SK-N-SH treated with all-trans-retinoic acid at 6 μM for 48 hours (cell line): Measurements from ENCODE around the gene C1QL1.

Experiments
- ATAC-seq: fragments of 200-7000 bp; cut with Tn5 transposase; 3 replicates; pipeline ENCODE4 v1.9.1; 2020; ENCODE audit warnings: mild to moderate bottlenecking, moderate library complexity
- ARNTL ChIP-seq: fragments of 450-650 bp; formaldehyde crosslinking; IDR thresholded peaks from 2 replicates; pipeline ENCODE4 v1.5.0; 2020; ENCODE audit warnings: low read depth, mild to moderate bottlenecking, moderate library complexity, borderline replicate concordance
- BACH2 ChIP-seq: fragments of 250-450 bp; sonication (Bioruptor Pico); IDR thresholded peaks from 2 replicates; pipeline ENCODE4 v1.9.0; 2021; ENCODE audit warnings: mild to moderate bottlenecking, borderline replicate concordance
- CREB5 ChIP-seq: fragments of 250-450 bp; sonication (Bioruptor Pico); IDR thresholded peaks from 2 replicates; pipeline ENCODE4 v1.5.1; 2020; ENCODE audit warnings: low read depth, mild to moderate bottlenecking, moderate library complexity
- CSDC2 ChIP-seq: fragments of 250-450 bp; sonication (Bioruptor Pico); IDR thresholded peaks from 2 replicates; pipeline ENCODE4 v1.5.0; 2020; ENCODE audit warnings: mild to moderate bottlenecking, moderate library complexity
- CSRNP3 ChIP-seq: fragments of 250-450 bp; sonication (Bioruptor Pico); IDR thresholded peaks from 2 replicates; pipeline ENCODE4 v1.5.1; 2021; ENCODE audit warnings: mild to moderate bottlenecking, moderate library complexity
- ISL1 ChIP-seq: fragments of 250-450 bp; sonication (Bioruptor Pico); IDR thresholded peaks from 2 replicates; pipeline ENCODE4 v2.1.2; 2022; ENCODE audit warnings: mild to moderate bottlenecking, moderate library complexity
- OSR1 ChIP-seq: fragments of 250-450 bp; sonication (Bioruptor Pico); IDR thresholded peaks from 2 replicates; pipeline ENCODE4 v1.8.0; 2022; ENCODE audit warnings: moderate library complexity, mild to moderate bottlenecking, inconsistent platforms
- PATZ1 ChIP-seq: fragments of 250-450 bp; sonication (Bioruptor Pico); IDR thresholded peaks from 2 replicates; pipeline ENCODE4 v1.8.0; 2020; ENCODE audit warnings: mild to moderate bottlenecking, moderate library complexity, borderline replicate concordance
- POU6F1 ChIP-seq: fragments of 250-450 bp; sonication (Bioruptor Pico); IDR thresholded peaks from 2 replicates; pipeline ENCODE4 v1.8.0; 2021; ENCODE audit warnings: low read depth, mild to moderate bottlenecking, moderate library complexity, borderline replicate concordance
- RARB ChIP-seq: fragments of 250-450 bp; sonication (Bioruptor Pico); IDR thresholded peaks from 2 replicates; pipeline ENCODE4 v1.8.0; 2021; ENCODE audit warnings: mild to moderate bottlenecking, moderate library complexity
- SNAI2 ChIP-seq: fragments of 250-450 bp; sonication (Bioruptor Pico); IDR thresholded peaks from 2 replicates; pipeline ENCODE4 v1.5.0; 2020; ENCODE audit warnings: mild to moderate bottlenecking, moderate library complexity
- TCF4 ChIP-seq: fragments of 250-450 bp; sonication (Bioruptor Pico); IDR thresholded peaks from 2 replicates; pipeline ENCODE4 v1.8.0; 2021; ENCODE audit warnings: mild to moderate bottlenecking, moderate library complexity, borderline replicate concordance
- TOX ChIP-seq: fragments of 250-450 bp; sonication (Bioruptor Pico); IDR thresholded peaks from 2 replicates; pipeline ENCODE4 v1.8.0; 2021; ENCODE audit warnings: mild to moderate bottlenecking, moderate library complexity, borderline replicate concordance
- TSHZ2 ChIP-seq: fragments of 250-450 bp; sonication (Bioruptor Pico); IDR thresholded peaks from 2 replicates; pipeline ENCODE4 v1.5.0; 2020; ENCODE audit warnings: mild to moderate bottlenecking, moderate library complexity
- ZC3H10 ChIP-seq: fragments of 250-450 bp; sonication (Bioruptor Pico); IDR thresholded peaks from 2 replicates; pipeline ENCODE4 v1.5.1; 2021; ENCODE audit warnings: mild to moderate bottlenecking, moderate library complexity
- ZFP3 ChIP-seq: fragments of 250-450 bp; sonication (Bioruptor Pico); IDR thresholded peaks from 2 replicates; pipeline ENCODE4 v1.5.0; 2020; ENCODE audit warnings: mild to moderate bottlenecking, moderate library complexity
- ZFP30 ChIP-seq: fragments of 450-650 bp; formaldehyde crosslinking; IDR thresholded peaks from 2 replicates; pipeline ENCODE4 v1.5.0; 2022; ENCODE audit warnings: mild to moderate bottlenecking, moderate library complexity
- ZNF565 ChIP-seq: fragments of 450-650 bp; formaldehyde crosslinking; conservative IDR thresholded peaks from 2 replicates; pipeline ENCODE4 v1.5.0; 2020; ENCODE audit warnings: low read depth, mild to moderate bottlenecking, moderate library complexity

Gene C1QL1

GRCh38 chr17:44917456-44917855 is 50.6 kb downstream of the C1QL1 start:
- ATAC-seq, result no peak
- no peak for TF ChIP-seq ZNF565 (CRISPR knock-in tag)

GRCh38 chr17:44916781-44917241 is 51.3 kb downstream of the C1QL1 start:
- ATAC-seq, result peak; percentile 59
- TF ChIP-seq ZFP30 (CRISPR knock-in tag) (no peak), ZC3H10 (CRISPR knock-in tag) (no peak), CSDC2 (CRISPR knock-in tag) (no peak), POU6F1 (CRISPR knock-in tag) (no peak), TSHZ2 (no peak), ZNF565 (CRISPR knock-in tag) (no peak), CSRNP3 (CRISPR knock-in tag) (no peak), BACH2 (CRISPR knock-in tag) (no peak), TOX (CRISPR knock-in tag) (no peak), TCF4 (CRISPR knock-in tag) (no peak), RARB (CRISPR knock-in tag) (no peak), ISL1 (CRISPR knock-in tag) (no peak), ARNTL (CRISPR knock-in tag) (no peak), CREB5 (CRISPR knock-in tag) (no peak), OSR1 (CRISPR knock-in tag) (no peak), ZFP3 (CRISPR knock-in tag) (no peak), PATZ1 (CRISPR knock-in tag) (no peak), SNAI2 (CRISPR knock-in tag) (no peak)

GRCh38 chr17:44915862-44916780 is 52.0 kb downstream of the C1QL1 start:
- no peak for TF ChIP-seq ISL1 (CRISPR knock-in tag)
- TF ChIP-seq ARNTL (CRISPR knock-in tag), result no peak
- no peak for TF ChIP-seq SNAI2 (CRISPR knock-in tag)
- TF ChIP-seq TSHZ2, result no peak
- no peak for TF ChIP-seq ZFP30 (CRISPR knock-in tag)
- TF ChIP-seq OSR1 (CRISPR knock-in tag), result no peak
- TF ChIP-seq CSRNP3 (CRISPR knock-in tag), result no peak
- TF ChIP-seq, all 23 proteins: peak for 0
- ATAC-seq, result peak; percentile 5; the same call in 2 of the 3 replicates
